ENCODE results near the gene MKRN2. TPM values are rescaled to one million over a fixed set of nuclear protein-coding genes. Genes with fewer than 3 reads are reported as not detected.
A peak's percentile ranks its signal among the peaks of the same experiment; 100 is the strongest.
"Not testable (repeated sequence)": the region's sequence is repeated elsewhere in the genome, so short reads cannot be mapped to it uniquely, and the experiment has no call there.

The MKRN2 gene
- total RNA-seq, 2 experiments from 2014 or later = 21.5 to 24.9 TPM

GRCh38 chr3:12522721-12523120, 34.2 kb upstream of the MKRN2 start:
- no peak for DNase-seq
- ChIA-PET POLR2A (no interaction called here), CTCF (interaction anchor here (1.1 to 1.5 kb wide), 2 partner anchors 9 to 28 kb away, joined by 3 to 4 read pairs; no protein-coding TSS in a partner anchor)
- intact Hi-C loops (cut with DNase I, micrococcal nuclease) = no loop called here
- ATAC-seq = no peak
- no peak overlapping the region for H3K4me3 Mint-ChIP-seq
- no peaks in the 10 kb centered on the region for H3K4me1 Mint-ChIP-seq
- peaks cover 40% of the 10 kb centered on the region for H3K36me3 Mint-ChIP-seq (ENCODE audit: low read depth)
- H3K9me3 Mint-ChIP-seq (ENCODE audit: low read depth) = no peaks in the 10 kb centered on the region
- H3K27me3 Mint-ChIP-seq = no peaks in the 10 kb centered on the region
- H3K27ac Mint-ChIP-seq = no peak overlapping the region

DNA sequence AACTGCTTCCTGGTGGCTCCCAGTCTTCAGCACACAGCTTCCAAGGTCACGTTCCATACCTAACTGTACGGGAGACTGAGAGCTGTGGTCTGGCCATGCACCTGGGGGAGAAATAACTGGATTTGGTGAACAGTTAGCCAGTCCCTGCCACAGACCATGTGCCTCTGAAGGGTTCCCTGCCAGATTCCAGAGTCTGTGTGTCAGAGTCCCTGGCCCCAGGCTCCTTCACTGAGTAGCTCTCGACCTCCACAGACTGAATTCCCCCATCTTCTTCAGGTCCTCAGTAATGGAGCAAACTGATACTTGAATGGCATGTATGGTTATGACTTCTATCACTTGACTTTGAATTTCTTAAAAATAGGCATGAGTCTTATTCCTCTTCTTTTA, 29.1 kb upstream of the MKRN2 start:
- ATAC-seq (no peak), DNase-seq (no peak)
- no peak overlapping the region for H3K27ac Mint-ChIP-seq
- H3K4me1 Mint-ChIP-seq = peaks cover 4% of the 10 kb centered on the region
- H3K36me3 Mint-ChIP-seq (ENCODE audit: low read depth) = peaks cover 41% of the 10 kb centered on the region
- no peak overlapping the region for H3K4me3 Mint-ChIP-seq
- intact Hi-C loops (cut with DNase I, micrococcal nuclease) = no loop called here
- ChIA-PET CTCF (no interaction called here), POLR2A (no interaction called here)
- H3K27me3 Mint-ChIP-seq = no peaks in the 10 kb centered on the region
- no peaks in the 10 kb centered on the region for H3K9me3 Mint-ChIP-seq (ENCODE audit: low read depth)

GRCh38 chr3:12532182-12532581, 24.7 kb upstream of the MKRN2 start:
- CTCF ChIA-PET = no interaction called here
- intact Hi-C loops (cut with DNase I, micrococcal nuclease) = no loop called here

GRCh38 chr3:12536423-12536822, 20.5 kb upstream of the MKRN2 start:
- Mint-ChIP-seq H3K36me3 (ENCODE audit: low read depth) (peaks cover 16% of the 10 kb centered on the region), H3K27me3 (no peaks in the 10 kb centered on the region), H3K4me3 (no peak overlapping the region), H3K27ac (no peak overlapping the region), H3K9me3 (ENCODE audit: low read depth) (no peaks in the 10 kb centered on the region), H3K4me1 (peaks cover 4% of the 10 kb centered on the region)
- no peak for DNase-seq
- ATAC-seq = no peak
- intact Hi-C loops (cut with DNase I, micrococcal nuclease) = no loop called here
- ChIA-PET POLR2A (no interaction called here), CTCF (no interaction called here)

More at GRCh38 chr3:12532182-12532581, 24.7 kb upstream of the MKRN2 start:
- no peak overlapping the region for H3K4me3 Mint-ChIP-seq
- H3K4me1 Mint-ChIP-seq = peaks cover 4% of the 10 kb centered on the region
- no peaks in the 10 kb centered on the region for H3K27me3 Mint-ChIP-seq
- ATAC-seq (peak; percentile 58), DNase-seq (peak; percentile 16)
- no peak overlapping the region for H3K27ac Mint-ChIP-seq
- no peaks in the 10 kb centered on the region for H3K9me3 Mint-ChIP-seq (ENCODE audit: low read depth)
- peaks cover 32% of the 10 kb centered on the region for H3K36me3 Mint-ChIP-seq (ENCODE audit: low read depth)
- POLR2A ChIA-PET = interaction anchor here (0.6 kb wide), 1 partner anchor 128 kb away, joined by 3 read pairs; no protein-coding TSS in a partner anchor

- no peaks in the 10 kb centered on the region for H3K27me3 Mint-ChIP-seq
- H3K36me3 Mint-ChIP-seq (ENCODE audit: low read depth) = peaks cover 2% of the 10 kb centered on the region
- no peaks in the 10 kb centered on the region for H3K9me3 Mint-ChIP-seq (ENCODE audit: low read depth)
- POLR2A ChIA-PET = no interaction called here
- no peak overlapping the region for H3K4me3 Mint-ChIP-seq
- intact Hi-C loops (cut with DNase I, micrococcal nuclease) = no loop called here
- DNase-seq (peak; percentile 37), ATAC-seq (no peak)
- no peaks in the 10 kb centered on the region for H3K4me1 Mint-ChIP-seq
- CTCF ChIA-PET = no interaction called here
- no peak overlapping the region for H3K27ac Mint-ChIP-seq
Measured at GRCh38 chr3:12541625-12542024, 15.3 kb upstream of the MKRN2 start.

- H3K27me3 Mint-ChIP-seq; POLR2A ChIA-PET; ATAC-seq; H3K4me3 Mint-ChIP-seq; H3K9me3 Mint-ChIP-seq (ENCODE audit: low read depth); intact Hi-C loops (cut with DNase I, micrococcal nuclease); DNase-seq; H3K27ac Mint-ChIP-seq; H3K36me3 Mint-ChIP-seq (ENCODE audit: low read depth); H3K4me1 Mint-ChIP-seq: not testable (repeated sequence)
- CTCF ChIA-PET = interaction anchor here (0.6 kb wide), 1 partner anchor 160 kb away, joined by 3 read pairs; no protein-coding TSS in a partner anchor
Measured at GRCh38 chr3:12543497-12543896, 13.4 kb upstream of the MKRN2 start.

DNA sequence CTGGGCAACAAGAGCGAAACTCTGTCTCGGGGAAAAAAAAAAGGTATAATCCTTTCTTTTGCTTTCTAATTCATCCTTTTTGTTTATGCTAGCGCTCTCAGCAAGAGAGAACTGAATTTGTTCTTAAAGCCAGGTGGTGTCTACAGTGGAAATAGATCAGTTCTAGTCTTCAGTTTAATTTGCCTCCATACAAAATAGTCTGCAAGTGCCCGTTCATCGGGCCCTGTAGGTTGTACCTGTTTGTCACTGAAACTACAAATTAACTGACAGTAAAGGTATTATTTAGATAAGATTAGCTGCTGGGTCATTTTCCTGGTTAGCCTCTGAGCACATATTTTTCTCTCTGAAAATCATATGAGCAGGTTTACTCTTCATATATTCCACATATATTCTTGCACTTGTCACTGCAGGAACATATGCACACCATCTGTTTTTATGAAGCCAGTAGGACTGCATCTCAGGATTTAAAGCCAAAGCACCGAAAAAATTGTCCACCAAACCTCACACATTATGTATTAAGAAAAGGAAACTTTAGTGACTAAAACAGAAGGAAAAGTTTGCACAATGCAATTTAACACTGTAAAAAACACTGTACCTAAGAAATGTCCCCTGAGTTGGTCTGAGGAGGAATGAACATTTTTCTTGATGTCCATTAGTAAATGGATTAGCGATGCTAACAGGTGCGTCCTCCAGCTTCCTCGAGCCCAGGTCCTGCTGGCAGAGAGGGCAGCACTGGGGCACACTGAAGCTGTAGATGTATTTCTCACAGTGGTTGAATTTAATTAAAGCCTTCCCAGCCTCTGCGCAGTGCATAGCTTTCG, 12.0 kb upstream of the MKRN2 start:
- CTCF ChIA-PET = interaction anchor here (0.7 kb wide), 3 partner anchors 119 to 452 kb away, joined by 3 read pairs; no protein-coding TSS in a partner anchor
- Mint-ChIP-seq H3K4me3 (no peak overlapping the region), H3K9me3 (ENCODE audit: low read depth) (no peaks in the 10 kb centered on the region), H3K27ac (no peak overlapping the region), H3K4me1 (no peaks in the 10 kb centered on the region), H3K27me3 (no peaks in the 10 kb centered on the region), H3K36me3 (ENCODE audit: low read depth) (no peaks in the 10 kb centered on the region)
- no peak for ATAC-seq
- no peak for DNase-seq
- POLR2A ChIA-PET = no interaction called here
- intact Hi-C loops (cut with DNase I, micrococcal nuclease) = no loop called here

GRCh38 chr3:12545473-12545791, 11.5 kb upstream of the MKRN2 start, which contains the start of gene MKRN2OS:
TSS of gene MKRN2OS (minus strand) at chr3:12545499. CDS start at chr3:12545464, 35 bp downstream.
- ChIA-PET CTCF (interaction anchor here (0.7 kb wide), 2 partner anchors 118 to 452 kb away, joined by 3 read pairs; no protein-coding TSS in a partner anchor), POLR2A (no interaction called here)
- Mint-ChIP-seq H3K9me3 (ENCODE audit: low read depth) (no peaks in the 10 kb centered on the region), H3K4me1 (no peaks in the 10 kb centered on the region), H3K36me3 (ENCODE audit: low read depth) (no peaks in the 10 kb centered on the region), H3K4me3 (no peak within 1 kb of the TSS), H3K27ac (no peak within 1 kb of the TSS), H3K27me3 (peaks cover 2% of the 10 kb centered on the region)
- DNase-seq (no peak), ATAC-seq (no peak)
- intact Hi-C loops (cut with DNase I, micrococcal nuclease) = no loop called here

DNA sequence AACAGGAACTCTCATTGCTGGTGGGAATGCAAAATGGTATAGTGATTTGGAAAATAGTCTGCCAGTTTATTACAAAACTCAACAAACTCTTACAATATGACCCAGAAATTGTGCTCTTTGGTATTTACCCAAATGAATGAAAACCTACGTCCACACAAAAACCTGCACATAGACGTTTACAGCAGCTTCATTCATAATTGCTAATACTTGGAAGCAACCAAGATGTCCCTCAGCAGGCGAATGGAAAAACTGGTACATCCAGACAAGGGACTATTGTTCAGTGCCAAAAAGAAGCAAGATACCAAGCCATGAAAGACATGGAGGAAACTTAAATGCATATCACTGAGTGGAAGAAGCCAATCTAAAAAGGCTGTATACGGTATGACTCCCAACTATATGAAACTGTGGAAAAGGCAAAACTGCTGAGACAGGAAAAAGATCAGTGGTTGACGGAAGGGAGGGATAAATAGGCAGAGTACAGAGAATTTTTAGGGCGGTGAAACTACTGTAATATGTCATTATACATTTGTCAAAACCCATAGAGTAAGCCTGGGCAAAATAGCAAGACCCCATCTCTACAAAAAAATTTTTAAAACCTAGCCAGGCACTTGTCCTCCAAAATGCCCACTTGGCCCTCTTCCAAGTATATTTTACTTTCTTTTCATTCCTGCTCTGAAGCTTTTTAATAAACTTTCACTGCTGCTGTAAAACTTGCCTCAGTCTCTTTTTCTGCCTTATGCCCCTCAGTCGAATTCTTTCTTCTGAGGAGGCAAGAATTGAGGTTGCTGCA, 6.7 kb upstream of the MKRN2 start:
- no peak for DNase-seq
- Mint-ChIP-seq H3K4me1 (no peaks in the 10 kb centered on the region), H3K27me3 (peaks cover 17% of the 10 kb centered on the region), H3K9me3 (ENCODE audit: low read depth) (no peaks in the 10 kb centered on the region), H3K27ac (no peak overlapping the region), H3K36me3 (ENCODE audit: low read depth) (no peaks in the 10 kb centered on the region), H3K4me3 (no peak overlapping the region)
- POLR2A ChIA-PET = no interaction called here
- intact Hi-C loops (cut with DNase I, micrococcal nuclease) = loop anchor here in 1 of 2 experiments (10.0 kb wide), 1 partner anchor 415 kb away; no protein-coding TSS in a partner anchor
- CTCF ChIA-PET = no interaction called here
- ATAC-seq = no peak

GRCh38 chr3:12553921-12554391, 2.9 kb upstream of the MKRN2 start:
- Mint-ChIP-seq H3K27ac (no peak overlapping the region), H3K36me3 (ENCODE audit: low read depth) (no peaks in the 10 kb centered on the region), H3K4me1 (peaks cover 21% of the 10 kb centered on the region), H3K27me3 (peaks cover 24% of the 10 kb centered on the region), H3K9me3 (ENCODE audit: low read depth) (no peaks in the 10 kb centered on the region), H3K4me3 (peak overlapping the region; percentile 78)
- intact Hi-C loops (cut with DNase I, micrococcal nuclease) = loop anchor here in 1 of 2 experiments (10.0 kb wide), 1 partner anchor 411 kb away; no protein-coding TSS in a partner anchor
- ChIA-PET CTCF (interaction anchor here (0.6 to 0.9 kb wide), 3 partner anchors 45 to 256 kb away, joined by 3 read pairs; no protein-coding TSS in a partner anchor), POLR2A (interaction anchor here (1.0 kb wide), 1 partner anchor 78 kb away, joined by 3 read pairs; no protein-coding TSS in a partner anchor)
- peak; percentile 21 for DNase-seq
- ATAC-seq = no peak

- intact Hi-C loops (cut with DNase I, micrococcal nuclease) = loop anchor here (2.0 to 10.0 kb wide), 10 partner anchors 108 to 1621 kb away; partner anchors contain the start of genes LSM3 (in 1 of the 2), RAF1 (in 1 of the 2), TAMM41 (in 1 of the 2) and VGLL4 (in 1 of the 2)
- CTCF ChIA-PET = interaction anchor here (1.0 to 1.5 kb wide), 2 partner anchors 74 to 163 kb away, joined by 3 to 4 read pairs; no protein-coding TSS in a partner anchor
- Mint-ChIP-seq H3K27ac (peak overlapping the region; percentile 84), H3K36me3 (ENCODE audit: low read depth) (no peaks in the 10 kb centered on the region), H3K9me3 (ENCODE audit: low read depth) (no peaks in the 10 kb centered on the region), H3K4me1 (peaks cover 45% of the 10 kb centered on the region), H3K27me3 (peaks cover 22% of the 10 kb centered on the region), H3K4me3 (peak overlapping the region; percentile 87)
- no peak for ATAC-seq
- POLR2A ChIA-PET = no interaction called here
- no peak for DNase-seq
Measured at GRCh38 chr3:12556314-12556689, 585 bp upstream of the MKRN2 start.
